Measurements from ENCODE around the gene SNPH.

SNPH gene

GRCh38 chr20:1295276-1295930, 29.3 kb downstream of the SNPH start:
- TF ChIP-seq TAF1 (IDR thresholded peaks at IDR 0.05; ENCODE audit: borderline replicate concordance, insufficient read depth, low read length) (no peak), REST (IDR thresholded peaks at IDR 0.05; ENCODE audit: insufficient read depth in 1 of 2, low read depth in 2 of 2, low read length in 2 of 2) (no peak), SIN3A (IDR thresholded peaks at IDR 0.05; ENCODE audit: borderline replicate concordance, insufficient read depth, low read length) (no peak), POLR2AphosphoS5 (IDR thresholded peaks at IDR 0.05; ENCODE audit: low read depth, low read length) (no peak), FOXP2 (optimal IDR thresholded peaks at IDR 0.05; ENCODE audit: borderline replicate concordance, extremely low read depth, extremely low read length, insufficient read depth) (no peak)

GRCh38 chr20:1296117-1296610, 30.1 kb downstream of the SNPH start:
- TF ChIP-seq REST (IDR thresholded peaks at IDR 0.05; ENCODE audit: insufficient read depth in 1 of 2, low read depth in 2 of 2, low read length in 2 of 2), result no peak
- TF ChIP-seq TAF1 (IDR thresholded peaks at IDR 0.05; ENCODE audit: borderline replicate concordance, insufficient read depth, low read length), result no peak
- TF ChIP-seq POLR2AphosphoS5 (IDR thresholded peaks at IDR 0.05; ENCODE audit: low read depth, low read length), result no peak
- TF ChIP-seq FOXP2 (optimal IDR thresholded peaks at IDR 0.05; ENCODE audit: borderline replicate concordance, extremely low read depth, extremely low read length, insufficient read depth), result no peak
- TF ChIP-seq SIN3A (IDR thresholded peaks at IDR 0.05; ENCODE audit: borderline replicate concordance, insufficient read depth, low read length), result no peak

- TF ChIP-seq TAF1 (IDR thresholded peaks at IDR 0.05; ENCODE audit: borderline replicate concordance, insufficient read depth, low read length) (no peak), SIN3A (IDR thresholded peaks at IDR 0.05; ENCODE audit: borderline replicate concordance, insufficient read depth, low read length) (no peak), POLR2AphosphoS5 (IDR thresholded peaks at IDR 0.05; ENCODE audit: low read depth, low read length) (no peak), FOXP2 (optimal IDR thresholded peaks at IDR 0.05; ENCODE audit: borderline replicate concordance, extremely low read depth, extremely low read length, insufficient read depth) (no peak), REST (IDR thresholded peaks at IDR 0.05; ENCODE audit: insufficient read depth in 1 of 2, low read depth in 2 of 2, low read length in 2 of 2) (no peak)
Measured at GRCh38 chr20:1296922-1297321, 30.8 kb downstream of the SNPH start.

- TF ChIP-seq TAF1 (IDR thresholded peaks at IDR 0.05; ENCODE audit: borderline replicate concordance, insufficient read depth, low read length) (no peak), REST (IDR thresholded peaks at IDR 0.05; ENCODE audit: insufficient read depth in 1 of 2, low read depth in 2 of 2, low read length in 2 of 2) (no peak), POLR2AphosphoS5 (IDR thresholded peaks at IDR 0.05; ENCODE audit: low read depth, low read length) (no peak), SIN3A (IDR thresholded peaks at IDR 0.05; ENCODE audit: borderline replicate concordance, insufficient read depth, low read length) (no peak), FOXP2 (optimal IDR thresholded peaks at IDR 0.05; ENCODE audit: borderline replicate concordance, extremely low read depth, extremely low read length, insufficient read depth) (no peak)
Measured at GRCh38 chr20:1297486-1297885, 31.4 kb downstream of the SNPH start.

All from PFSK-1 (cell line).